ENCODE measurements around the gene TENM4.

The TENM4 gene

DNA sequence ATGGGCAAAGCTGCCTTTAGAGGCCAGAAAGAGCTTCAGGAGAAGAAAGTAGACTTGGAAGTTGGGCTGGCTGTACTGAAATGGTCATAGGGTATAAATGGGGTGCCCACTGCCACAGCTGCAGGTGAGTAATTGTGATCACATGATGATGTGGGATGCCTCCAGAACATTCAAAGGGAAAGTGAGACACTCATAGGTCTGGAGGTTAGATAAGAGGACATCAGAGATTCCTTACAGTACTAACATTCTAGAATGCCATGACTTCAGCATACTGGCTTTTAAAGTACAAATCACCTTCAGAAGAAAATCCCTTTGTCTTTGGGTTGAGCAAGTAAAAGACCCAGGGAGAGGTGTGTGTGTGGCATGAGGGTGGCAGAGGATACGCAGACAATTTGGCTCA is 419.2 kb downstream of the TENM4 start:
- 95 to 100% methylated on average over 1 of the region's 1 CpG for WGBS, 2 experiments
- H3K4me3 ChIP-seq (ENCODE audit: insufficient read depth, low read depth, low read length): no peak overlapping the region

DNA sequence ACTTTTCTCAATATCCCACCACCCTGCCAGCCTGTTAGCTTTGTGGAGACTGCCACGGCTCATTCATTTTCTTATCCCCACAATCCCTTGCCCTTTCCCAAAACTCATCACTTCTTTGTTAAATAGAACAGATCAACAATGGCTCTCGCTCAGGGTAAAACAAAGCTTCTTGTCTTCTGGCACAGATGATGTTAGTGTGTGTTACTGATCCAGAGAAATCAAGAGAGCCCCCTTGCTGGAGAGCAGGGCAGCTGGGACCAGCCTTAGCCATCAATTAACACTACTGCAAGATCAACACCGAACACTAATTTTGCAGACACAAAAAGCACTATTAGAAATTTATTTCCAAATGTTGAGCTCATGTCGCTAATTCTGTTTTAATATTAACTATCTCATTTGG is 420.9 kb downstream of the TENM4 start:
- no peak overlapping the region for H3K27ac ChIP-seq (ENCODE audit: insufficient read depth, low read depth, low read length, poor library complexity, severe bottlenecking)
- H3K9me3 ChIP-seq (ENCODE audit: control insufficient read depth, low read length): no peaks in the 10 kb centered on the region
- WGBS, 2 experiments: 82 to 91% methylated on average over 3 of the region's 4 CpGs
- H3K4me1 ChIP-seq (ENCODE audit: control insufficient read depth, insufficient read depth, low read length): peaks cover 10% of the 10 kb centered on the region
- H3K27me3 ChIP-seq (ENCODE audit: control insufficient read depth, insufficient read depth, low read length, poor library complexity, severe bottlenecking): peaks cover 25% of the 10 kb centered on the region
- no peaks in the 10 kb centered on the region for H3K36me3 ChIP-seq (ENCODE audit: control insufficient read depth, insufficient read depth, low read length)
- H3K4me3 ChIP-seq (ENCODE audit: insufficient read depth, low read depth, low read length): no peak overlapping the region

More for the DNA sequence above, 419.2 kb downstream of the TENM4 start:
- Histone ChIP-seq H3K27ac (ENCODE audit: insufficient read depth, low read depth, low read length, poor library complexity, severe bottlenecking) (no peak overlapping the region), H3K9me3 (ENCODE audit: control insufficient read depth, low read length) (no peaks in the 10 kb centered on the region), H3K27me3 (ENCODE audit: control insufficient read depth, insufficient read depth, low read length, poor library complexity, severe bottlenecking) (peaks cover 40% of the 10 kb centered on the region), H3K36me3 (ENCODE audit: control insufficient read depth, insufficient read depth, low read length) (no peaks in the 10 kb centered on the region), H3K4me1 (ENCODE audit: control insufficient read depth, insufficient read depth, low read length) (peaks cover 20% of the 10 kb centered on the region)

- Histone ChIP-seq H3K27me3 (ENCODE audit: control insufficient read depth, insufficient read depth, low read length, poor library complexity, severe bottlenecking) (peaks cover 18% of the 10 kb centered on the region), H3K36me3 (ENCODE audit: control insufficient read depth, insufficient read depth, low read length) (no peaks in the 10 kb centered on the region), H3K4me3 (ENCODE audit: insufficient read depth, low read depth, low read length) (no peak overlapping the region), H3K9me3 (ENCODE audit: control insufficient read depth, low read length) (no peaks in the 10 kb centered on the region), H3K4me1 (ENCODE audit: control insufficient read depth, insufficient read depth, low read length) (peaks cover 10% of the 10 kb centered on the region), H3K27ac (ENCODE audit: insufficient read depth, low read depth, low read length, poor library complexity, severe bottlenecking) (no peak overlapping the region)
Observed at GRCh38 chr11:79019277-79019676, 421.6 kb downstream of the TENM4 start.

DNA sequence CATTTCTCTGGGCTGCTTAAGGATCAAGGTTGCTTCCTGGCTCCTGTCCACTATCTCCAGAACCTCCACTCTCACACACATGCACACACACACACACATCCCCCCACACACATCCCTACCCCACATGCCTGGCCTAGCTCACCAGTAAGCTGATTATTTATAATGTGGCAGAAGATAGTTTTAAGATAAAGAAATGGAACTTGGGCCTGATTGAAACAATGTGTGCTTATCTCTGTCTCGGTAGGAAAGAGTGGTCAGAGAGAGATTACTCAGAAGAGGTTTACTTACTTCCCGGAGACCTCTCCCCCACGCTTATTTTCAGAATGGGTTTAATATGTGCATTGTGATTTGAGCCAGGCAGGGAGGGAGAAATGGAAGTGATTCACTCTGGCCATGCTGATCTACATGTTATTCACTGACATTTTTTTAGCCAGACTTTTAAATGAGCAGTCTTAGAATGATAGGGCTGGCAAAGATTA is 422.4 kb downstream of the TENM4 start:
- H3K4me3 ChIP-seq (ENCODE audit: insufficient read depth, low read depth, low read length): no peak overlapping the region
- H3K36me3 ChIP-seq (ENCODE audit: control insufficient read depth, insufficient read depth, low read length): no peaks in the 10 kb centered on the region
- H3K27me3 ChIP-seq (ENCODE audit: control insufficient read depth, insufficient read depth, low read length, poor library complexity, severe bottlenecking): peaks cover 10% of the 10 kb centered on the region
- H3K4me1 ChIP-seq (ENCODE audit: control insufficient read depth, insufficient read depth, low read length): peaks cover 10% of the 10 kb centered on the region
- no peak overlapping the region for H3K27ac ChIP-seq (ENCODE audit: insufficient read depth, low read depth, low read length, poor library complexity, severe bottlenecking)
- 94 to 99% methylated on average over 3 of the region's 3 CpGs for WGBS, 2 experiments
- H3K9me3 ChIP-seq (ENCODE audit: control insufficient read depth, low read length): no peaks in the 10 kb centered on the region

DNA sequence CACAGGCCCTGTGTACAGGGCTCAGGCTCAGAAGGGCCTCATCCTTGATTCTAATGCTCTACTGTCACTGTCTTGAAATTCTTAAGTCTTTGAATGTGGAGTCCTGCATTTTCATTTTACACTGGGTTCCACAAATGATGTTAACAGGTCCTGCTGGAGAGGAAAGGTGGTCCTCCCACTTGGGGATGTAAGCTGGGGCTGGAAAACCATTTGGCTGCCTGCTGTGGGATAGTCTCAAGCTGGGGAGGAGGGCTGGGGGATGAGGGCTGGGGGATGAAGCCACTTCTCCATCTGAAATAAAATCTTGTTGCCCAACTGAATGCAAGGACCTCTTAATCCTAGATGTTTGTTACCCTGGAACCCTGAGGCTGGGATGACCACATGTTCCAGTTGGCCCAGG is 423.0 kb downstream of the TENM4 start:
- Histone ChIP-seq H3K4me1 (ENCODE audit: control insufficient read depth, insufficient read depth, low read length) (peaks cover 10% of the 10 kb centered on the region), H3K9me3 (ENCODE audit: control insufficient read depth, low read length) (no peaks in the 10 kb centered on the region), H3K36me3 (ENCODE audit: control insufficient read depth, insufficient read depth, low read length) (no peaks in the 10 kb centered on the region), H3K27ac (ENCODE audit: insufficient read depth, low read depth, low read length, poor library complexity, severe bottlenecking) (no peak overlapping the region), H3K4me3 (ENCODE audit: insufficient read depth, low read depth, low read length) (no peak overlapping the region), H3K27me3 (ENCODE audit: control insufficient read depth, insufficient read depth, low read length, poor library complexity, severe bottlenecking) (peaks cover 6% of the 10 kb centered on the region)

DNA sequence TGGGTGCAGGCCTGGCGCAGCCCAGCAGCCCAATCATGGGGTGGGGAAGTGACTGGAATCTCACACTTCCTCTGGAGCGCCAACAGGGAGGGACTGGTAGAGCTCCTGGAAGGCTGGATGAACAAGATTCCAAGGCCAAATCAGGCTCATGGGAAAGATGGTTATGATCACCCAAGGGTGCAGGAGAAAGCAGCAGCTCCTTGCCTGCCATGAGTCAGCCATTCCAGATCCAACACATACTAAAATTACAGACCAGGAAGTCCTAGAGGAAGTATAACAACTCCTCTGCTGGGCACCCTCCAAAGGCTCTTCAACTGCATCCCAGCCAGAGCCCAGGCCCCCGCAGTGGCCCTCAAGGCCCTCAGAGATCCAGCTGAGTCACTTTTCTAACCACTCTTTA is 427.3 kb downstream of the TENM4 start:
- H3K27ac ChIP-seq (ENCODE audit: insufficient read depth, low read depth, low read length, poor library complexity, severe bottlenecking): no peak overlapping the region
- no peaks in the 10 kb centered on the region for H3K27me3 ChIP-seq (ENCODE audit: control insufficient read depth, insufficient read depth, low read length, poor library complexity, severe bottlenecking)
- no peaks in the 10 kb centered on the region for H3K36me3 ChIP-seq (ENCODE audit: control insufficient read depth, insufficient read depth, low read length)
- H3K4me1 ChIP-seq (ENCODE audit: control insufficient read depth, insufficient read depth, low read length): no peaks in the 10 kb centered on the region
- WGBS, 2 experiments: 96 to 99% methylated on average over 3 of the region's 3 CpGs
- H3K4me3 ChIP-seq (ENCODE audit: insufficient read depth, low read depth, low read length): no peak overlapping the region
- H3K9me3 ChIP-seq (ENCODE audit: control insufficient read depth, low read length): no peaks in the 10 kb centered on the region

DNA sequence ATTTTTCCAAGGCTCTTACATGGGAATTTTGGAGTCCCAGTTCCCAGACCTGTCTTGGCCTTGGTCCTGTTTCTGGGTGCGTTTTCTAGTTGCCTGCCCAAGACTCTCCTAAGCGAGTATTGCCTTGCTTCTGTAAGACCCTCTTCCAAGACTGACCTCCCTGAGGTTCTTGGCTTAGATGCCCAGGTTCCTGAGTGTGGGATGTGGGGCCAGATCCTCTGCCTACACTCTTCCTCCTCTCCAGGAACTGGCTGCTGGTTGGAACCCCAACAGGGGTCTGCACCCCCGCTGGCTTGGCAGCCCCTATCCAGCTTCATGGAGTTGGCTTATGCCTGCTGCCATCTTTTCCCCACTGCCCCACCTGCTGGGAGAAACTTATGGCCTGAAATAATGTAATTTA is 429.5 kb downstream of the TENM4 start:
- Histone ChIP-seq H3K36me3 (ENCODE audit: control insufficient read depth, insufficient read depth, low read length) (no peaks in the 10 kb centered on the region), H3K27me3 (ENCODE audit: control insufficient read depth, insufficient read depth, low read length, poor library complexity, severe bottlenecking) (no peaks in the 10 kb centered on the region), H3K27ac (ENCODE audit: insufficient read depth, low read depth, low read length, poor library complexity, severe bottlenecking) (no peak overlapping the region), H3K4me1 (ENCODE audit: control insufficient read depth, insufficient read depth, low read length) (no peaks in the 10 kb centered on the region), H3K4me3 (ENCODE audit: insufficient read depth, low read depth, low read length) (no peak overlapping the region), H3K9me3 (ENCODE audit: control insufficient read depth, low read length) (no peaks in the 10 kb centered on the region)
- 95 to 97% methylated on average over 3 of the region's 3 CpGs for WGBS, 2 experiments

DNA sequence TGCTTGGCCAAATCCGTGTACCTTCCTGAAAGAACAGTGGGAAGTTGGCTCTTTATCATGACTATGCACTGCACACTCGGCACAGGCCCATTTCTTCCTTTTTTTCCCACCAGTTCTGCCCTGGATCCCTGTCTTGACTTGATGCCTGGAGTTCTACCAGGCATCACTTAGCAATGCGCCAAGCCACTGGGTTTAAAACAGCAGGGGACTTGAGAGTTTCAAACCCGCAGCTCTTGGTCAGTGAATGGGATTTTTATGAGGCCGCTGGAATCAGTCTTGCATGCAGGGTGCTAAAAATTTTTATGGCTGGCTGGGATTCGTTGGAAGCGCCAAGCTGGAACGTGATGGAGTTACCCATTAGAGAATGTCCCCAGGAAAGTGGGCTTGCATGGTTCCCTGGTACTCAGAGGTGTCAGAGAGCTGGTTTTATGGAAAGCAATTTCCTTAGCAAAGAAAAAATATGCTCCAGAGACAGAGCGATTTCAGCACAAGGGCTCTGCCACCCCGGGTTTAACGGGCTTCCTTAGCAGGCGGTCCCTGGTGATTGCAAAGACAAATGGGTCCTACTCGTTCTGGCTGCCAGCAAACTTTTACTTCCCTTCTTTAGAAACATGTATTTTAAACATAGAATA is 432.9 kb downstream of the TENM4 start:
- no peaks in the 10 kb centered on the region for H3K27me3 ChIP-seq (ENCODE audit: control insufficient read depth, insufficient read depth, low read length, poor library complexity, severe bottlenecking)
- 89 to 92% methylated on average over 12 to 13 of the region's 13 CpGs for WGBS, 2 experiments
- H3K9me3 ChIP-seq (ENCODE audit: control insufficient read depth, low read length): no peaks in the 10 kb centered on the region
- no peak overlapping the region for H3K27ac ChIP-seq (ENCODE audit: insufficient read depth, low read depth, low read length, poor library complexity, severe bottlenecking)
- H3K36me3 ChIP-seq (ENCODE audit: control insufficient read depth, insufficient read depth, low read length): no peaks in the 10 kb centered on the region
- no peak overlapping the region for H3K4me3 ChIP-seq (ENCODE audit: insufficient read depth, low read depth, low read length)
- no peaks in the 10 kb centered on the region for H3K4me1 ChIP-seq (ENCODE audit: control insufficient read depth, insufficient read depth, low read length)

DNA sequence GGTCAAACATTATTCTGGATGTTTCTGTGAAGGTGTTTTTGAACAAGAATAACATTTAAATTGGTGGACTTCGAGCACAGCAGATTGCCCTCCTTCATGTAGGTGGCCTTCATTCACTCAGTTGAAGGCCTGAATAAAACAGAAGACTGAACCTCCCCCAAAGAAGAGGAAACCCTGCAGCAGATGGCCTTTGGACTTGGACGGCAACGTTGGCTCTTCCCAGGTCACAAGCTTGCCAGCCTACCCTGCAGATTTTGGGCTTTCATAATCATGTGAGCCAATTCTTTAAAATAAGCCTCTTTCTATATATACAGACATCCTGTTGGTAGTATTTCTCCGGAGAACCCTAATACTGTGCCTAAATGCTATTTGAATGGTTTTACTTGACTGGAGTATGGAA is 434.0 kb downstream of the TENM4 start:
- Histone ChIP-seq H3K4me3 (ENCODE audit: insufficient read depth, low read depth, low read length) (no peak overlapping the region), H3K27ac (ENCODE audit: insufficient read depth, low read depth, low read length, poor library complexity, severe bottlenecking) (no peak overlapping the region), H3K4me1 (ENCODE audit: control insufficient read depth, insufficient read depth, low read length) (no peaks in the 10 kb centered on the region), H3K27me3 (ENCODE audit: control insufficient read depth, insufficient read depth, low read length, poor library complexity, severe bottlenecking) (no peaks in the 10 kb centered on the region), H3K36me3 (ENCODE audit: control insufficient read depth, insufficient read depth, low read length) (no peaks in the 10 kb centered on the region), H3K9me3 (ENCODE audit: control insufficient read depth, low read length) (no peaks in the 10 kb centered on the region)
- 87 to 92% methylated on average over 4 of the region's 4 CpGs for WGBS, 2 experiments

DNA sequence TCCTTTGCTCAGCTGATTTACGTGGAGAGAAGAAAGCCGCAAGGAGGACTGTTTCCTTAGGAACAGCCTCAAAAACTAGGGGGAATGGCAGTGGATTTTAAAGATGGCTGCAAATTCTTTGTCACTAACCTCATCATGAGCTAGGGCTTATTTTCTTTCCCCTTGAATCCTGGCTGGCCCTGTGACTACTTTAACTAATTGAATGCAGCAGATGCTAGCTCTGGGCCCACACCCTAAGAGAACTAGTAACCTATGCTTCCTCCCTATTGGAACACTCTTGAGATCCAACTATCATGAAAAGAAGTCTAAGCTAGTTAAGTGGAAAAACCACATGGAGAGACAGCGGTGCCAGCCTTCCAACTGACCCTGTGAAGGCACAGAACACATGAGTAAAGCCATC is 444.8 kb downstream of the TENM4 start:
- Histone ChIP-seq H3K36me3 (ENCODE audit: control insufficient read depth, insufficient read depth, low read length) (no peaks in the 10 kb centered on the region), H3K4me1 (ENCODE audit: control insufficient read depth, insufficient read depth, low read length) (peaks cover 10% of the 10 kb centered on the region), H3K4me3 (ENCODE audit: insufficient read depth, low read depth, low read length) (no peak overlapping the region), H3K27me3 (ENCODE audit: control insufficient read depth, insufficient read depth, low read length, poor library complexity, severe bottlenecking) (no peaks in the 10 kb centered on the region), H3K9me3 (ENCODE audit: control insufficient read depth, low read length) (no peaks in the 10 kb centered on the region), H3K27ac (ENCODE audit: insufficient read depth, low read depth, low read length, poor library complexity, severe bottlenecking) (no peak overlapping the region)
- 96 to 98% methylated on average over 3 of the region's 3 CpGs for WGBS, 2 experiments

DNA sequence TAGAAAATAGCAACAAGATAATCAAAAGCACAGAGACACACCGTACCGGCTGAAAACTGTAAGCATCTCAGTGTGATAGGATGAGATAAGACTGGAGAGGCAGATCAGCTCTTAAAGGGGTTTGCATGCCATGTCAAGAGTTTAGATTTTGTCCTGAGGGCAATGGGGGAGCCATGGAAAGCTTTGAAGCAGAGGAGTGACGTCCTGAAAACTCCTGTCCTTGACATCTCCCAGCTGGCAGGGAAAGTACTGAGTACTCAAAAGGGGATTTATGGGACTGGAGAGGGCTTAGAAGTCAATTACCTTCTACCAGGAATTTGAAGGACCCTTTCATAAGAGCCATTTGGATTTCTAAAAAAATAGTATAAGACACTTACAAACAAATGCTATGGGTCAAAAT is 445.7 kb downstream of the TENM4 start:
- Histone ChIP-seq H3K4me1 (ENCODE audit: control insufficient read depth, insufficient read depth, low read length) (peaks cover 15% of the 10 kb centered on the region), H3K4me3 (ENCODE audit: insufficient read depth, low read depth, low read length) (no peak overlapping the region), H3K9me3 (ENCODE audit: control insufficient read depth, low read length) (no peaks in the 10 kb centered on the region), H3K36me3 (ENCODE audit: control insufficient read depth, insufficient read depth, low read length) (no peaks in the 10 kb centered on the region), H3K27ac (ENCODE audit: insufficient read depth, low read depth, low read length, poor library complexity, severe bottlenecking) (no peak overlapping the region), H3K27me3 (ENCODE audit: control insufficient read depth, insufficient read depth, low read length, poor library complexity, severe bottlenecking) (no peaks in the 10 kb centered on the region)
- 88 to 89% methylated on average over 3 of the region's 3 CpGs for WGBS, 2 experiments

Data from ectodermal cell (in vitro differentiated cells).